Kidney tubule cell (primary cell): Measurements from ENCODE around the gene RPS28.
"Not testable (repeated sequence)": the region's sequence is repeated elsewhere in the genome, so short reads cannot be mapped to it uniquely, and the experiment has no call there.

Source experiments
- DNase-seq: peaks from one replicate; pipeline ENCODE4 v3.0.0-alpha.2; 2018; ENCODE audit warnings: low spot score

Gene RPS28

DNA sequence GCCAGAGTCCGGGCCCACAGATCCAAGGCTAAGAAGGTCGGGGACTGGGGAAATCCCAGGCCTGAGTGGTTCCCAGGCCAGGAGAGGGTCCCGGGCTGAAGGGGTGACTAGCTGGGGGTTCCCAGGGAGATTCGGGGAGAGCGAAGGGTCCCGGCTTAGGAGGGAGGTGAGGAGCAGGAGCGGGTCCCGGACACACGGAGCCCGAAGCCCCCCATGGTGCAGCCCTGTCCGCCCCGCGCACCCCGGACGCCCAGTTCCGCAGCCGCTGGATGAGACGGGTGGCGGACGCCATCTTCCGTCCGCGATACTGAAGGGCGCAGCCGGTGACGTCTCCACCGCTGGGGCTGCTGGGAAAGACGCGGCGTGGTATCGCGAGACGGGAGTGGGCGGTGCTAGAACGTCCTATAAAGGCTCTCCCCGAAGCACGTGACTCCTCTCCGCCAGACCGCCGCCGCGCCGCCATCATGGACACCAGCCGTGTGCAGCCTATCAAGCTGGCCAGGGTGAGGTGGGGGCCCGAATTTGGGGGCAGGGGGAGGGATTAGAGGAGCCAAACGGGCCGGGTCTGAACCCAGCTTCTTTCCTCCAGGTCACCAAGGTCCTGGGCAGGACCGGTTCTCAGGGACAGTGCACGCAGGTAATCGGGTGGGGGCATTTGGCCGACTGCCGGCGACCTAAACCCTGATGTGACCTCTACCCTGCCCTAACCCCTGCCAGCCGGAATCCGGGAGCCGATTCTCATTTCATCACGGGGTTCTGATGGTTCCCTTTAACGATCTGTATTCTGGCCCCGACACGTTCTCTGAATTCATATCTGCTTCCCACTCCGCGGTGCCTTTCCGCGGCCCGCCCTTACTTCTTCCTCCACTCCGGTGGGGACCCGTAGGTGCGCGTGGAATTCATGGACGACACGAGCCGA, at the start of gene RPS28, which contains the start of gene NDUFA7:
TSS of gene RPS28 (plus strand) at position 430 of the 919 bp plus-strand sequence. CDS start at position 465, 35 bp downstream.
TSS of gene NDUFA7 (minus strand) at position 309 of the 919 bp plus-strand sequence. CDS start at position 292, 17 bp downstream.
- DNase-seq: peak; percentile 95

DNA sequence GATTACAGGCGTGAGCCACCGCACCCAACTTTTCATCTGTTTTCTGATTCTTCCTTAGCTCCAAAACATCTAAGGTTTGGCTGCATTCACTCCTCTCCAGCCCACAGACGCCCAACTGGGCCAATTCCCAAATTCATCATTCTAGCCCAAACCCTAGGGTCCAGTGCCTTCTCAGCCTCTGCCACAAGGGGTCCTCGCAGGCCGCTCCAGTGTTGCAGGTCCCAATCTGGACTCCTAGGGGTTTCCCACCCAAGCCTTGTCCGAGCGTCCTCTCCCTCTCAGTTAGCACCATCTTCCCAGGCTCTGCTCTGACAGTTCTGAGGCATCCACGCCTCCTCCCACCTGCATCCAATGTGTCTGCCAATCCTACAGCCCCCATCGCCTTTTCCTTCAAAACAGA, 44.8 kb upstream of the RPS28 start:
- not testable (repeated sequence) for DNase-seq

DNA sequence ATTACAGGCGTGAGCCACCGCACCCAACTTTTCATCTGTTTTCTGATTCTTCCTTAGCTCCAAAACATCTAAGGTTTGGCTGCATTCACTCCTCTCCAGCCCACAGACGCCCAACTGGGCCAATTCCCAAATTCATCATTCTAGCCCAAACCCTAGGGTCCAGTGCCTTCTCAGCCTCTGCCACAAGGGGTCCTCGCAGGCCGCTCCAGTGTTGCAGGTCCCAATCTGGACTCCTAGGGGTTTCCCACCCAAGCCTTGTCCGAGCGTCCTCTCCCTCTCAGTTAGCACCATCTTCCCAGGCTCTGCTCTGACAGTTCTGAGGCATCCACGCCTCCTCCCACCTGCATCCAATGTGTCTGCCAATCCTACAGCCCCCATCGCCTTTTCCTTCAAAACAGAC, 30.0 kb upstream of the RPS28 start:
- not testable (repeated sequence) for DNase-seq

DNA sequence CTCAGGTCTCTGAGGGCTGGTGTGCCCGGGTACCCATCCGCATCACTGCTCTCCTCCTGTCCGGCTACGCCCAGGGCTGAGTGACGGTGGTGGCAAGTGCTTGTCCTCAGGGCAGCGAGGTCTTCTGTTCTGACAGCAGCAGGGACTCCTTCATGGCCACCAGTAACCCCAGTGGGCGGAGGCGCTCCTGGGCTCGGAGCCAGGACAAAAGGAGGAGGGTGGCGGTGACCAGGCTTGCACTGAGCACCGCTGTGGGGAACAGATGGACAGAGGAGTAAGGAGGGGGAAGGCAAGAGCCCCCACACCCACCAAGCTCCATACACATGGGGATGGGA, 19.0 kb upstream of the RPS28 start:
- no peak for DNase-seq

DNA sequence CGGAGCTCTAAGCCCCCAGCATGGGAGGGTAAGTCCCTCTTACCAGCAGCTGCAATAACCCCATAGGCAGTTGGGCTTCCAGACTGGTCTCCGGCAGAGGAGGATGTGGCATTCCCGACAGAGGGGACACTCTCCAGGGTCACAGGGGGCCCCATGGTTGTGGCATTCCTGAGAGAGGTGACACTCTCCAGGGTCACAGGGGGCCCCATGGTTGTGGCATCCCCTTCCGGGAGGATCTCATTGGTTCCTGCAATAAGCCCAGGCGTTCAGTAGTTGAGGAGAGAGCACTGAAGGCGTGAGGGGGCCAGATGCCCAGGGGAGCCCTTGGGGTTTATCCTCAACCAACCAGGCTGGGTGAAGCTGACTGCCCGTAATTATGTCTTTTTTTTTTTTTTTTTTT, 18.6 kb upstream of the RPS28 start:
- no peak for DNase-seq

DNA sequence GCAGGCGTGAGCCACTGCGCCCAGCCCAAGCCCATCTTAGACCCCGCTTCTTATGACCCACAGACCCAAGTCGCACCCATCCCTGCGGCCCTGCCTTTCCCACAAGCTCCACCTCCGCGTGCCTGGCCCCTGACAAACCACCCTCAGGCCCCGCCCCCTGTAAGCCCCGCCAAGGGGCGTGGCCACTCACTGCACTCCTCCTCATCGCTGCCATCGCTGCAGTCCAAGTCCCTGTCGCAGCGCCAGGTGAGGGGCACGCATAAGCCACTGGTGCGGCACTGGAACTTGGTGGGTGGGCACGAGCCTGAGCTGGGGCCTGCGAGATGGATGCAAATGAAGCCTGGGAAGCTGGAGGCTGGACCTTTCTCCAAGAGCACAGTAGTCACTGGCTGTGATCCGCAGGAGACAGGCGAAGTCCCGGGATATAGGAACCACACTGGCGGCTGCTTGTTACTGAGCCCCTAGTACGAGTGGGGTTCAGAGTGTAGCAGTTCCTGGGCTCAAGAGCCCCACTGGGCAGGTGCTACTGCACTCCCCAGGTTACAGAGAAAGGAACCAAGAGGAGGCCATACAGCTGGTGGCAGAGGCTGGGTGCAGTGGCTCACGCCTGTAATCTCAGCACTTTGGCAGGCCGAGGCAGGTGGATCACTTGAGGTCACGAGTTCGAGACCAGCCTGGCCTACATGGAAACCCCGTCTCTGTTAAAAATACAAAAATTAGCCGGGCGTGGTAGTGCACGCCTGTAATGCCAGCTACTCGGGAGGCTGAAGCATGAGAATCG, 16.3 kb upstream of the RPS28 start:
- DNase-seq: no peak

DNA sequence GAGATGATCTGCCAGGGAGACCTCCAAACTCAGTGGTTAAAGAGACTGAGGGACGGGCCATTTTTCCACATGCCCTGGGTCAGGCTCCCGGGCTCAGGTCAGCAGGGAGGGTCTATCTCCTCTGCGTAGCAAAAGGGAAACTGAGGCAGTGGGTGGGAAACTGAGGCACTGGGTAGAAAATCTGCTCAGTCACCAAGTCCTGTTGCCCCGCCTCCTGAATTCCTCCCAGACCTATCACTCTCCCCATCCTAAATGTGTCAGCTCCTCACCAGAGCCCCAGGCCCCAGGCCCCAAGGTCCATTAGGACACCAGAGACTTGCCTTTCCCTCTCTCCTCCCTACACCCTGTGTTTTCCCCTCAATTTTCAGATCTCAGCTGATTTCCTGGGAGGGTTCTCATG, 15.5 kb upstream of the RPS28 start:
- no peak for DNase-seq

DNA sequence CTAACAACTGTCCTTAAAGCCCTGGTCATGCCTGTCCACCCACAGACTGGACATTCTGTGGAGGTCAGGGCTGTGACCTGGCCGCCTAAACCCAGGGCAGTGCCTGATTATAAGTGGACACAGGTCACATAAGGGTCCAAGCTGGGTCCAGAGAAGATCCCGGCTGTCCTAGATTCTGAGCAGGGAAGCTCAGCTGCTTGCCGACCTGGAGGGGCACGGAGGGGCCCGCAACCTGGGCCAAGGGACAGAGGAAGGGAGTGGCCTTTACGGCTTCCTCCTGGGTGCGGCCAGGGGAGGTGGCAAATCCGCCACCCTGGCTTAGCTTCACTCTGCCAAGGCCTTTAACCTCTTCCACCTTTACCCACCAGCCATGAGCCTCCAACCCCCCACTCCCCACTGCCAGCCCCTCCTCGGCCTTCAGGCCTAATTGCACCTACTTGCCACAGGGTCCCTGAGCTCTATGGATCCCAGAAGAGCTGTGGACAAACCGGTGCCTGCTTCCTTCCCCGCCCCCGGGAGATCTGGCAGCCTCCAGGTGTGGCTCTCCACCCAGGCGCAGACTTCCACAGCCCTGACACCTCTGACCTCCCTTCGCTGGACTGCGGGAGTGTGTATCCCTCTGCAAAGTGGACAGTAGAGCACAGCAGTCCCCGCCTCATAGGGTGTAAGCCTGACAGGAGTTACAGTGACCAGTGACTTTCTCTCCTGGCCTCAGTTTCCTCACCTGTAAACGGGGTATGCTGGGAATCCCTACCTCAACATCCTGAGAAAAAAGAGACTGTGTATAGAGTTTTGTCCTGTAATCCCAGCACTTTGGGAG, 14.9 kb upstream of the RPS28 start:
- no peak for DNase-seq

DNA sequence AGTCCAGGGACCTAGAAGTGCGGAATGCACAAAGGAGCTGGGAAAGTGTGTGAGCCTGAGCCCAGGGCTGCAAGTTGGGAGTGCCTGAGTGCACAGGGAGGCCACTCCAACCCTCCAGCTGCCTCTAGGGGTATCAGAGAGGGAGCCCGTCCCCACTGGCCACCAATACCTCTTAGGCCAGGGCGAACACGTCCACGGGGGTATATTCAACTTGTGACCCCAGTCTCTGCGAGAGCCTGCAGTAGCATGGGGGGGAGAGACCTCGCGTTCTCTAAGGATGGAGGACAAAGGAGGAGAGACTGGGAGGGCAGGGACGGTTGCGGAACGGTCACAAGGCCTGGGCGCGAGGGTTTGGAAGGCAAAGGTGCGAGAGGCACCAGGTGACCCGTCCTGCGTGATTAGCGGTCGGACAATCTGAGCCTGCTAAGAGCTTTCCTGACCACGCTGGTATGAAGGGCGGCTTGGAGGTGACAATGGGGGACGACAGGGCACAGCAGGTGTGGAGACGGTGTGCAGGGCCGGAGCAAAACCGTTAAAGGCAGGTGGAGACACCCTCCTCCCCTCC, 13.8 kb upstream of the RPS28 start:
- DNase-seq: peak; percentile 23

DNA sequence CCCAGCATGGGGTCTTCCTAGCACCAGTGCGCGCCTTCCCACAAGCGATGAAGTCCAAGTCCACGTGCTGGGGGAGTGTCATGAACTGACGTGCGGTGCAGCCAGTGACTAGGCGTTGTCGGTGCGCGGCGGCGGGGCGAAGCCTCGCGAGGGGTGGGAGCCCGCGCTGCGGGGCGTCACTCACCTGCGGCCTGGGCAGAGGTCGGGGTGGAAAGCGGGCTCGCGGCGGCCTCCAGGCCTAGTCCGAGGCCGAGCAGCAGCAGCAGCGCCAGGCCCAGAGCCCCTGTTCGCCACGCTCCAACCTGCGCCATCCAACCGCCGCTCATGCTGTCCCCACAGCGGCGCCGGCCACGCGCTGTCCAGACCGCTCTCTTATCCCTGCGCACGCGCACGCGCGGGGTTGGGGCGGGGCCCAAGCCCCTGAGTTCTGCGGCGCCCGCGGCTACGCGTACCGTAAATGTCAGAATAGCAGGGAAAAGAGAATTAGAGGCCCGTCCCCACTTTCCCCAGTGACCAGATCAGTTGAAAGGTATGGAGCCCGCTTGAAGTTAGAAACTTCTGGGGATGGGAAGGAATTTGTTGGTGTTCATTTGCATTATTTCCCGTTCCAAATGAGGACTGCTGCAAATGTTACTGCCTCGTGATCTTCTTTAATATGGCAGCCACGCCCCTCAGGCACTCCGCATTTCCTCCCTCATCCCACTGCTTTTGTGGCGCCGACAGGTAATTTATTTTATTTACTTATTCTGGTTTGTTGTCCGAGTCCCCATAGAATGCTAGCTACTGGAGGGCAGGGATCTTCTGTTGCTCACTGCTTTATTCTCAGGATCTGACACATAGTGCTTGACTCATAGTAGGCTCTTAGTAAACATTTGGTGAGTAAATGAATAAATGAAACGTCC, 13.1 kb upstream of the RPS28 start, which contains the start of gene CD320:
TSS of gene CD320 (minus strand) at position 394 of the 902 bp plus-strand sequence. CDS start at position 326, 68 bp downstream.
- DNase-seq: peak; percentile 87

DNA sequence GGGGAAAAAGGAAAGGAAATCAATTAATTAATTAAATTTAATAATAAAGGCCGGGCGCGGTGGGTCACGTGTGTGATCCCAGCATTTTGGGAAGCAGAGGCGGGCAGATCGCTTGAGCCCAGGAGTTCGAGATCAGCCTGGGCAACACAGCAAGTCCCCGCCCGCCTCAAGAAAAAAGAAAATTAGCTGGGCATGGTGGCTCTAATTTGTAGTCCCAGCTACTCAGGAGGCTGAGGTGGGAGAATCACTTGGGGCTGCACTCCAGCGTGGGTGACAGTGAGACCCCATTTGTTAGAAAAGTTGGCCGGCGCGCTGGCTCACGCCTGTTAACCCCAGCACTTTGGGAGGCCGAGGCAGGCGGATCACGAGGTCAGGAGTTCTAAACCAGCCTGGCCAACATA, 12.4 kb upstream of the RPS28 start:
- no peak for DNase-seq

DNA sequence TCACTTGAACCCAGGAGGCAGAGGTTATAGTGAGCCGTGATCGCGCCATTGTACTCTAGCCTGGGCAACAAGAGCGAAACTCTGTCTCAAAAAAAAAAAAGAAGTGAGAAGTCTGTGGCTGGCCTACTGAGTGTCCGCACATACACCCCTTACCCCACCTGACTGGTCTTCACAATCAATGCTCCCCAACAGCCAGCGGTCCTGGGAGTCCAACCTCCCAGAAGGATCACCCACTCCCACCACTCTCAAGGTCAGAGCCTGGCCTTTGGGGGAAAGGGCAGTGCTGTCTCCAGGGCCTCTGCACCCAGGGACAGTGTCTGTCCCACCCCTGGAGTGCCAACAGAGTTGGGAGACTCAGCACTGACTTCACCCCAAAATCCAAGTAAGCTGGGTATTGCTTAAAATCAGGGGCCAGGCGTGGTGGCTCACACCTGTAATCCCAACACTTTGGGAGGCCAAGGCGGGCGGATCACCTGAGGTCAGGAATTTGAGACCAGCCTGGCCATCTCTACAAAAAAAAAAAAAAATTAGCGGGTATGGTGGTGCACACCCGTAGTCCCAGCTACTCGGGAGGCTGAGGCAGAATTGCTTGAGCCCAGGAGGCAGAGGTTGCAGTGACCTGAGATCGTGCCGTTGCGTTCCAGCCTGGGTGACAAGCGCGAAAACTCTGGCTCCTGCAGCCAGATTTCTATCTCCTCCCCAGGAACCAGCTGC, 10.8 kb upstream of the RPS28 start:
- no peak for DNase-seq

DNA sequence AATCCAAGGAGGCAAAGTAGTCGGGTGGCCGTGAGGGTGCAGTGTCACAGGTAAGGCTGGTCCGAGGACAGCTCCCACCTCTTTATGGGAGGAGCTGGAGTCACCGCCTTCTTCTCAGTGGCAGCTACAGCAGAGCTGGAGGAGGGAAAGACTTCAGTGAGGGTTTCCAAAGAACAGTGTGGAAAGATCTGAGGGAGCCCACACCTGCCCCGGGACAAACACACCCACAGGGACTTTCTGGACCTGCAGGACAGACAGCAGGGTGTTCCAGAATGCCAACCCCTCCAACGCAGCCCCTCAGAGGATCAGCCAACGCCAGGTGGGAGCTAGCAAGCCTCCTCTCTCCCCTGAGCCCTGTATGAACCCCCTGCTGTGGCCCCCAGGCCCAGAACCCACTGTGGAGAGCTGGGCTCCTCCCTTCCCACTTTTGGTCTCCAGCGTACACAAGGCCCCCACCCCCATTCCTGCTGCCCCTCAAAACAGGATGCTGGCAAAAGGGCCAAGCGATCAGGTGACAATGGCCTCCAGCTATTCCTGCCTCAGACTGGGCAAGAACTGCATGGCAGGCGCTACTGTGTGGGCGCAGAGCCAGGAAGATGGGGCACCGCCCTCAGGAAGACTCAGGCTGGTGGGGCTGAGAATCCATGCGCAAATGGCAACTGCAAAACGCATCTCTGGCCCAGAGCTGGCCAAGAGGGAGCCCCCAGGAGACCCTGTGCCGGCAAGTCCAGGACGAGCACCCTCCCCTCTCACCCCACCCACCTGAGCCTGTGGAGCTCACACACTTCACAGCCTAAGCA, 9.6 kb upstream of the RPS28 start:
- DNase-seq: no peak

DNA sequence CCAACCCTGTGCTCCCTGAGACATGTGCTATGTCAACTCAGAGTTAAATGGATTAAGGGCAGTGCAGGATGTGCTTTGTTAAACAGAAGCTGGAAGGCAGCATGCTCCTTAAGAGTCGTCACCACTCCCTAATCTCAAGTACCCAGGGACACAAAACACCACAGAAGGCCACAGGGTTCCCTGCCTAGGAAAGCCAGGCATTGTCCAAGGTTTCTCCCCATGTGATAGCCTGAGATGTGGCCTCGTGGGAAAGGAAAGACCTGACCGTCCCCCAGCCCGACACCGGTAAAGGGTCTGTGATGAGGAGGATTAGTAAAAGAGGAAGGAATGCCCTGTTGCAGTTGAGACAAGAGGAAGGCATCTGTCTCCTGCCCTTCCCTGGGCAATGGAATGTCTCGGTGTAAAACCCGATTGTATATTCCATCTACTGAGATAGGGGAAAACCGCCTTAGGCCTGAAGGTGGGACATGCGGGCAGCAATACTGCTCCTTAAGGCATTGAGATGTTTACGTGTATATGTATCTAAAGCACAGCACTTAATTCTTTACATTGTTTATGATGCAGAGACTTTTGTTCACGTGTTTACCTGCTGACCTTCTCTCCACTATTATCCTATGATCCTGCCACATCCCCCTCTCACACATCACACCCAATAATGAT, 6.2 kb upstream of the RPS28 start:
- DNase-seq: not testable (repeated sequence)

DNA sequence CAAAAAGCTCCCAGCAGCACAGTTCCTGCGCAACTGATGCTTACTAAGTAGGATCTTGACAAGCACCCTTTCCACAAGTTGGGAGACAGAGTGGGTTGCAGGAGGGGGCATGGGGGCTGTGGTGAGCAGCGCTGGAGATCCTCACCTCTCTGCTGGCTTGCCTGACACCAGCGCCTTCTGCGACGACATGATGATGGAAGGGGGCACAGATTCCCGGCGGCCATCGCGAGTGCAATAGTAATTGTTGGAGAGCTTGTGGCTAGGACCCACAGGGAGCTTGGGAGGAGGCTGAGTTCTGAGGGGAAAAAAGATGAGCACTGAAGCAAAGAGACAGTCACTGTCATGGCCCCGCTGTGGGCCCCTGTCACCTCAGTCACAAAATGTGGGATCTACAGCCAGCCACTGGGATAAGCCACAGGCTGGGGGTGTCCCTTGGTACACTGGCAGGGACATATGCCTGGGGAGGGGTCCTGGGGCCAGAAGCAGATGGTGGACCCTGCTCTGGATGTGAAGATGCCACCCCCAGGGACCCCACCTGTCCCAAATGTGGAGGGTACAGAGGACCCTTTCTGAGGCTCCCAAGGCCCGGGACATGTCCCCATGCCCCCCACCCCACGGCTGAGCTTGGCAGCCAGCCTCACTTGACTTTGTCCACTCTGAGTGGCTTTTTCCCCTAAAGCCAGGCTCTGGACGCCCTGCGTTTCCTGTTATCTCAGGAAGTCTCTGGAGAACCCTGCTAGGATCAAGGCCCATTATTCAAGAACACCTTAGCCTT, 4.8 kb upstream of the RPS28 start:
- no peak for DNase-seq

DNA sequence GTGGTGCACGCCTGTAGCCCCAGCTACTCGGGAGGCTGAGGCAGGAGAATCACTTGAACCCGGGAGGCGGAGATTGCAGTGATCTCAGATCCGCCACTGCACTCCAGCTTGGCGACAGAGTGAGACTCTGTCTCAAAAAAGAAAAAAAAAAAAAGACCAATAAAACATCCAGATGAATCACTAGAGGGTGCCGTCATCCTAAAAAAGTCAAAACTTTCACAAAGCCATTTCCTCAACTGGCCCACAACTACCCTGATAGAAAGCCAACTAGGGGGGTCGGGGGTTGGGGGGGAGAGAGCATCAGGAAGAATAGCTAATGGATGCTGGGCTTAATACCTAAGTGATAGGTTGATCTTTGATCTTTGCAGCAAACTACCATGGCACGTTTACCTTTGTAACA, 2.5 kb upstream of the RPS28 start:
- not testable (repeated sequence) for DNase-seq

DNA sequence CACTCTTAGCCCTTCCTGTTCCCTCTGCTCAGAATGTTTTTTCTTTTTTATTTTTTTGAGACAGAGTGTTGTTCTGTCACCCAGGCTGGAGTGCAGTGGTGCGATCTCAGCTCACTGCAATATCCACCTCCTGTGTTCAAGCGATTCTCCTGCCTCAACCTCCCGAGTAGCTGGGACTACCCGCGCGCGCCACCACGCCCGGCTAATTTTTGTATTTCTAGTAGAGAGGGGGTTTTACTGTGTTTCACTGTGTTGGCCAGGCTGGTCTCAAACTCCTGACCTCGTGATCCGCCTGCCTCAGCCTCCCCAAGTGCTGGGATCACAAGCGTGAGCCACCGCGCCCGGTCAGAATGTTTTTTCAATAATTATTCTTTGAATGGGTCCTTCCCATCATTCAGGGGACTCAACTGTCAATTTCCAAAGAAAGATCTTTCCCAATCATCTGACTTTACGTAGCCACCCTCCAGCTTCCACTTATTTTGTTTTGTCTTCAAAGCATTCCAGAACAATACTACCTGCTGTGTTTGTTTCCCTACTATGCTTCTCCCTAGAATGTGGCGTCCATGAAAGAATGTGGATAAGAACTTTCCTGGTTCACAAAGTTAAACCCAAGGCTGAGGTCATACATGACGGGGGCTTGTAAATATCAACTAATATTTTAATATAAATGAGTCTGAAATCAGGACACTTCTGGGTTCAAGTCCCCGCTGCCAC, 1.3 kb upstream of the RPS28 start:
- no peak for DNase-seq
